SJSA1 (cell line): Measurements from ENCODE around the gene IDH3G. TPM values are rescaled to one million over a fixed set of nuclear protein-coding genes. Genes with fewer than 3 reads are reported as not detected.
"Not testable (repeated sequence)": the region's sequence is repeated elsewhere in the genome, so short reads cannot be mapped to it uniquely, and the experiment has no call there.

Experiments used
- DNase-seq, 2 experiments: peaks; one replicate each; pipeline ENCODE4 v3.0.0-alpha.2; 2015 to 2020; ENCODE audit warnings: low spot score in 2 of 2, low read depth in 1 of 2
- H3K27ac ChIP-seq: fragments of 250-450 bp; sonication (Bioruptor Pico); 2 replicates; pipeline ENCODE4 v1.5.1; 2020; ENCODE audit warnings: mild to moderate bottlenecking, moderate library complexity
- H3K27me3 ChIP-seq: fragments of 250-450 bp; sonication (Bioruptor Pico); replicated peaks from 2 replicates; pipeline ENCODE4 v1.5.1; 2020; ENCODE audit warnings: mild to moderate bottlenecking, moderate library complexity
- H3K36me3 ChIP-seq: fragments of 250-450 bp; sonication (Bioruptor Pico); 2 replicates; pipeline ENCODE4 v1.5.1; 2020; ENCODE audit warnings: mild to moderate bottlenecking
- H3K4me1 ChIP-seq: fragments of 250-450 bp; sonication (Bioruptor Pico); replicated peaks from 2 replicates; pipeline ENCODE4 v1.6.1; 2021; ENCODE audit warnings: mild to moderate bottlenecking
- H3K4me3 ChIP-seq: fragments of 250-450 bp; sonication (Bioruptor Pico); 2 replicates; pipeline ENCODE4 v1.5.1; 2020; ENCODE audit warnings: mild to moderate bottlenecking
- H3K9me3 ChIP-seq: fragments of 250-450 bp; sonication (Bioruptor Pico); replicated peaks from 2 replicates; pipeline ENCODE4 v1.5.1; 2020; ENCODE audit warnings: mild to moderate bottlenecking
- total RNA-seq: library from RNA; depleted of rRNA; stranded (reverse); fragments of >200 nt; shearing (Covaris generic); gene quantifications from 2 replicates; pipeline ENCODE4 v1.2.3, GENCODE V29; 2014

Gene IDH3G
- total RNA-seq, 1 experiment from 2014 or later: 80.1 TPM

DNA sequence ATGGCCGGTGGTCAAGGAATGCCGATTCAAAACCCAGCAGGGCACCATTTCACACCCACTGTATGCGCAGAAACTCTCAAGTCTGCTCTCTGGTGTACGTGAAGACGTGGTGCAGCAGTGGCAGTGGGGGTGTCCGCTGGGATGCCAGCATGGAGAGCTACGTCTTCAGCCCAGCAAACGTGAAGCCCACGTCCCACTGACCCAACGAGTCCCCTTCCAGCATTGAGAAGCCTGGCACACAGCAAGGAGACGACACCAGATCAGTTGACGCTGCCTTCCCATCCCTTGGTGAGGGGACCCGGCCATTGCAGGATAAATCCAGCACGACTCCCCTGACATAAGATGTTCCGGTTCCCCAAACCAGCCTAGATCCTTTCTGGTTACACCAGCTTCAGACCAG is 32.3 kb downstream of the IDH3G start:
- Histone ChIP-seq H3K27ac (no peak overlapping the region), H3K36me3 (no peaks in the 10 kb centered on the region), H3K27me3 (no peaks in the 10 kb centered on the region), H3K4me1 (peaks cover 25% of the 10 kb centered on the region), H3K9me3 (no peaks in the 10 kb centered on the region), H3K4me3 (no peak overlapping the region)
- no peak for DNase-seq

GRCh38 chrX:153755136-153755535 is 39.0 kb downstream of the IDH3G start:
- H3K4me3 ChIP-seq: no peak overlapping the region
- no peak for DNase-seq
- no peaks in the 10 kb centered on the region for H3K27me3 ChIP-seq

GRCh38 chrX:153750127-153750774 is 43.9 kb downstream of the IDH3G start:
- no peaks in the 10 kb centered on the region for H3K27me3 ChIP-seq
- H3K4me3 ChIP-seq: no peak overlapping the region
- no peaks in the 10 kb centered on the region for H3K36me3 ChIP-seq
- H3K9me3 ChIP-seq: no peaks in the 10 kb centered on the region
- no peak overlapping the region for H3K27ac ChIP-seq
- DNase-seq: no peak
- no peaks in the 10 kb centered on the region for H3K4me1 ChIP-seq

More at GRCh38 chrX:153755136-153755535, 39.0 kb downstream of the IDH3G start:
- H3K4me1 ChIP-seq: no peaks in the 10 kb centered on the region
- no peaks in the 10 kb centered on the region for H3K9me3 ChIP-seq
- H3K27ac ChIP-seq: no peak overlapping the region
- H3K36me3 ChIP-seq: no peaks in the 10 kb centered on the region

- not testable (repeated sequence) for H3K4me1 ChIP-seq, DNase-seq, H3K27me3 ChIP-seq, H3K9me3 ChIP-seq, H3K27ac ChIP-seq, H3K36me3 ChIP-seq, H3K4me3 ChIP-seq
These were observed 45.2 kb downstream of the IDH3G start for GRCh38 chrX:153749017-153749416.

- H3K4me1 ChIP-seq, H3K4me3 ChIP-seq, H3K27me3 ChIP-seq, H3K36me3 ChIP-seq, DNase-seq, H3K9me3 ChIP-seq, H3K27ac ChIP-seq: not testable (repeated sequence)
These were observed 47.2 kb downstream of the IDH3G start for GRCh38 chrX:153746991-153747390.

DNA sequence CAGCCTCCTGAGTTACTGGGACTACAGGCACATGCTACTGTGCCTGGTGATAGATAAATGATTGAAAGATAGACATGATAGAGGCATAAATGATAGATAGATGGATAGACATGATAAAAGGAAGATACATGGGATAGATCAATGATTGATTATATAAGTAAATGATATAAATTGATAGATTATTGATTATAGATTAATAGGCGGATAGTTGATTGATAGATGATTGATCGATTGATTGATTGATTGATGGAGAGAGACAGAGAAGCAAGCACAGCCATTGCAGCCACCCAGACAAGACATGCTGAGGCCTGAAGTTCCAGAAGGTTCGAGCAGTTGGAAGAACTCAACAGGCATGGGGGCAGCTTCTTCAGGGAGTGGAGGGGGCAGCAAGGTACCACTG is 47.8 kb downstream of the IDH3G start:
- Histone ChIP-seq H3K4me3 (no peak overlapping the region), H3K9me3 (no peaks in the 10 kb centered on the region), H3K27me3 (no peaks in the 10 kb centered on the region), H3K36me3 (no peaks in the 10 kb centered on the region), H3K4me1 (no peaks in the 10 kb centered on the region), H3K27ac (no peak overlapping the region)
- no peak for DNase-seq

GRCh38 chrX:153745067-153745433 is 49.1 kb downstream of the IDH3G start:
- H3K27me3 ChIP-seq, H3K36me3 ChIP-seq, H3K9me3 ChIP-seq, H3K4me1 ChIP-seq, DNase-seq, H3K4me3 ChIP-seq, H3K27ac ChIP-seq: not testable (repeated sequence)

GRCh38 chrX:153744210-153745066 is 49.7 kb downstream of the IDH3G start:
- Histone ChIP-seq H3K4me1 (no peaks in the 10 kb centered on the region), H3K9me3 (no peaks in the 10 kb centered on the region), H3K4me3 (no peak overlapping the region), H3K27ac (no peak overlapping the region), H3K36me3 (no peaks in the 10 kb centered on the region), H3K27me3 (no peaks in the 10 kb centered on the region)
- no peak for DNase-seq

- not testable (repeated sequence) for H3K4me1 ChIP-seq, H3K27ac ChIP-seq, H3K4me3 ChIP-seq, H3K9me3 ChIP-seq, DNase-seq, H3K27me3 ChIP-seq, H3K36me3 ChIP-seq
These were observed 50.5 kb downstream of the IDH3G start for GRCh38 chrX:153743468-153744209.

DNA sequence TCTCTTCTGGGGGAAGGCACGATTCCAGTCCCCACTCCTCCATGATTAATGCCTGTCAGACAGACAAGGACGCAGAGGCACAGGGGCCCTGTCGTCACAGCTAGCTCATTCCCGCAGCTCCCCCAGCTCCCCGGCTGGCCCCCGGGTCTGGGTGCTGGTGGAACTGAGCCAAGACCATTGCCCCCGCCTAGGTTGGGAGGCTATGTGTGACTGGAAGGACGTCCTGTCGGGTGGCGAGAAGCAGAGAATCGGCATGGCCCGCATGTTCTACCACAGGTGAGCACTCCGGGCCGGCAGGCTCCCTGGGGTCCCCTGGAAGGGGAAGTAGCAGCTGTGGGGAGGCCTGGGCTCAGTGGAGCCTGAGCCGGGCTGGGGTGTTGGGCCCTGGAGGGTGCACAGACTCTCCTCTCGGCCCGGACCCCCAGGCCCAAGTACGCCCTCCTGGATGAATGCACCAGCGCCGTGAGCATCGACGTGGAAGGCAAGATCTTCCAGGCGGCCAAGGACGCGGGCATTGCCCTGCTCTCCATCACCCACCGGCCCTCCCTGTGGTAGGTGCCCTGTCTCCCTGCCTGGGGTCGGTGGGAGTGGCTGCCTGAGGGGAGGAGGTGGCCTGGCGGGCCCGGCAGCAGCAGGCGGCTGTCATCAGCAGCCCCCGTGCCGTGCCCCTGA is 51.2 kb downstream of the IDH3G start:
- H3K36me3 ChIP-seq, H3K27ac ChIP-seq, DNase-seq, H3K9me3 ChIP-seq, H3K27me3 ChIP-seq, H3K4me1 ChIP-seq, H3K4me3 ChIP-seq: not testable (repeated sequence)

- not testable (repeated sequence) for H3K36me3 ChIP-seq, DNase-seq, H3K27ac ChIP-seq, H3K4me1 ChIP-seq, H3K9me3 ChIP-seq, H3K27me3 ChIP-seq, H3K4me3 ChIP-seq
These were observed 52.1 kb downstream of the IDH3G start for GRCh38 chrX:153742111-153742510.

- Histone ChIP-seq H3K9me3 (no peaks in the 10 kb centered on the region), H3K27ac (no peak overlapping the region), H3K4me3 (no peak overlapping the region), H3K36me3 (no peaks in the 10 kb centered on the region), H3K4me1 (no peaks in the 10 kb centered on the region), H3K27me3 (no peaks in the 10 kb centered on the region)
- no peak for DNase-seq
These were observed 52.7 kb downstream of the IDH3G start for GRCh38 chrX:153741446-153741845.

GRCh38 chrX:153740631-153741222 is 53.4 kb downstream of the IDH3G start:
- Histone ChIP-seq H3K36me3 (no peaks in the 10 kb centered on the region), H3K4me3 (no peak overlapping the region), H3K27ac (no peak overlapping the region), H3K27me3 (no peaks in the 10 kb centered on the region), H3K9me3 (no peaks in the 10 kb centered on the region), H3K4me1 (no peaks in the 10 kb centered on the region)
- DNase-seq: no peak
